Activated CD4-positive, alpha-beta T cell treated with anti-CD3 and anti-CD28 coated beads, Interleukin-2, amount 50 U/mL, for 16 hours (primary cell): Measurements from ENCODE around the gene CEP104.

Source experiments
- DNase-seq: peaks from one replicate; pipeline ENCODE4 v3.0.0-alpha.2; 2020

CEP104 gene

DNA sequence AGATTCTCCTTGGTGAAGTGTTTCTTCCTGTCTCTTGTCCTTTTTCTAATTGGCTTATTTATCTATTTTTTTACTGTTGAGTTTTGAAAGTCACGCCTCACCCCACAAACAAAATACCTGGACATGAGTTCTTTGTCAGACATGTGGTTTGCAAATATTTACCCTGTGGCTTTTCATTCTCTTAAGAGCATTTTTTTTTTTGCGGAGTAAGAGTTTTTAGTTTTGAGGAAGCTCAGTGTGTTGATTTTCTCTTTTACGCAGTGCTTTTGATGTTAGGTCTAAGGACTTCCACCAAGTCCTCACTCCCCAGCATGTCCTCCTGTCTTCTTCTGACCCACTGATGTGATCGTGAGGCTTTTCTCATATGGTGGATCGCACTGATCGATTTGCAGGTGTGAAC, 7.9 kb upstream of the CEP104 start:
- DNase-seq = no peak

DNA sequence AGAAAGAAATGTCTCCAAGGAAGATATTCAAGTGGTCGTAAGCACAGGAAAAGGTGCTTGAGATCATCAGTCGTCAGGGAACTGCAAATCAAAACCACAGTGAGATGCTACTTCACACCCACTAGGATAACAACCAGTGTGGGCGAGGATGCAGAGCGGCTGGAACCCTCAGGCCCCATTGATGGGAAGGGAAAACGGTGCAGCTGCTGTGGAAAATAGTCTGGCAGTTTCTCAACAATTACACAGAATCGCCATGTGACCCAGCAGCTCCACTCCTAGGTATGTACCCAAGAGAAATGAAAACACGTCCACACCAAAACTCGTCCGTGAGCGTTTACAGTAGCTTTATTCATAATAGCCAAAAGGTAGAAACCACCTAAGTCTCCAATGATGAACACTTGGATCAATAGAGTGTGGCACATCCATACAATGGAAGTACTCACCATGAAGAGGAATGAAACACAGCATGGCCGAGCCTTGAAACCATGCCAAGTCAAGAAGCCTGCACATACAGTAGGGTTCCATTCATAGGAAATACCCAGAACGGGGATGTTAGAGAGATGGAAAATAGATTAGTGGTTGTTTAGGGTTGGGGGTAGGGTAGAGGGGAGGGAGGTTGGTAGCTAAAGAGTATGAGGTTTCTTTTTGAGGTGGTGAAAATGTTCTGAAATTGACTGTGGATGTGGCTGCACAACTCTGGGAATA, 6.4 kb upstream of the CEP104 start:
- DNase-seq = no peak

DNA sequence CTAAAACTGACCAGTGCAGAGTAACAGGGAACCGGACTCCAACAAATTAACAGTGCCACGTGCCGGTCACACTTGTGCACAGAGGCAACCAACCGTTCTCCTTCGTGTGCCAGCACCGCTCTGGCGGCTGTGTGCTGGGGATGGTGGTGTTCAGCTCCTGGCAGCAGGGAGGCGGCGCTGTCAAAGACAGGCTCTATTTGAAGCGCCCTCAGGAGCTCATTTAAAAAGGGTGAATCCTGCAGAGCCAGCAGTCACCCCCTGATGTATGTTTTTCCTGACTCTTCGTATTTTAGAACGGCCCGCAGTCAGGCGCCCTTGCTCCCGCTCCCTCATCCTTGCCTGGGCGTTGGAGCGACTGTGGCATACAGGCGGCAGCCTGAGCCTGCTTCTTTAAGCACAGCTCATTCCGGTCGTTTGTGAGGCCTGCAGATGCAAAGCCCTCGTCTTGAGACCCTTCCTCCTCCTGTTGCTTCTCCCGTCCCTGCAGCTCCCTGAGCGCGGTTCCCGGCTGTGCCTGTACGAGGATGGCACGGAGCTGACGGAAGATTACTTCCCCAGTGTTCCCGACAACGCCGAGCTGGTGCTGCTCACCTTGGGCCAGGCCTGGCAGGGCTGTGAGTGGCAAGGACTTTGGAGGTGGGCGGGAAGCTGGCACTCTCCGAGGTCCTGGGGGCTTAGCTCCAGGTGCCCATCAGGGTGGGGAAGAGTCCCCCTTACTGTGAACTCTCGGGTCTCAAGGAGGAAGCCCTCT, 1.4 kb upstream of the CEP104 start:
- DNase-seq = no peak

DNA sequence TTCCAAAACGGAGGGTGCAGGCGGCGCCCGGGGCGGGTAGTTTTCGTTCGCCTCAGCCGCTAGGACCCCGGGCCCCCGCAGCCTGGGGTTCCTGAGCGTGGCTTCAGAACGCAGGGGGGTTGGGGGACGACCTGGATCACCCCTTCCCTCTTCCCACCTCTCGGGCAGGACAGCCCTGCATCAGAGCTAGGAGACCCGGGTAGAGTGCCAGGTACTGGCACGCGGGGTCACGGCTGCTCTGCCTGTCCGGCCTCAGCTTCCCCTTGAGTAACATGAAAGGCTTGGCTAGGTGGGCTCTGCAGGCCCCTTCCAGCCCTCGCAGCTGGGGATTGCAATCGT, 749 bp upstream of the CEP104 start:
- DNase-seq = no peak

DNA sequence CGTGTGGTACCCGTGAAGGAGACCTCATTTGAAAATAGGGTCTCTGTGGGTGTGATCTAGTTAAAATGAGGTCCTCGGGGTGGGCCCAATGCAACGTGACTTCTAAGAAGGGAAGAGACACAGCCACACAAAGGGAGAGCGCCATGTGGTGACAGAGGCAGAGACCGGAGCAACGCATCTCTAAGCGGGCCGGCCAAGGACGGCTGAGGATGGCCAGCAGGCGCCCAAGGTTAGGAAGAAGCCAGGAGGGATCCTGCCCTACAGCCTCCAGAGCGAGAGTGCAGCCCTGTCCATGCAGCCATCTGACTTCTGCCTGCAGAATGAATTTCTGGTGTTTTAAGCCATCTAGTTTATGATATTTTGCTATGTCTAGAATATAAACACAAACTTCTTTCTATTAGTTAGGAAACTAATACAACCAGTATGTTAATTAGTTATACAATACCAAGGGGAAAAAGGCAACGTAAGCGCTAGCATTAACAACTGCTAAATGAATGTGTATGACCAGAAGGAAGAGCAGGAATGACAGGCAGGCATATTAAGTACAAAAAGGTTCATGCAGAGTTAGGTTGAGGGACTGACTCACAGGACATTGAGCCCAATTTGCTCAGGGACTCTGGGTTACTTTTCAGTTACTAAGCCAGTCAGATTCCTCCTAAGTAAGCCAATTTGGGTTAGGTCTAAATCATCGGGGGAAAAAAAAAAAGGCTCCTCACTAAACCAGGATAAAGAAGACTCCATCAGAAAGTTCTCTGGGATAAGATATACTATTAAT, 4.1 kb downstream of the CEP104 start:
- DNase-seq = no peak

DNA sequence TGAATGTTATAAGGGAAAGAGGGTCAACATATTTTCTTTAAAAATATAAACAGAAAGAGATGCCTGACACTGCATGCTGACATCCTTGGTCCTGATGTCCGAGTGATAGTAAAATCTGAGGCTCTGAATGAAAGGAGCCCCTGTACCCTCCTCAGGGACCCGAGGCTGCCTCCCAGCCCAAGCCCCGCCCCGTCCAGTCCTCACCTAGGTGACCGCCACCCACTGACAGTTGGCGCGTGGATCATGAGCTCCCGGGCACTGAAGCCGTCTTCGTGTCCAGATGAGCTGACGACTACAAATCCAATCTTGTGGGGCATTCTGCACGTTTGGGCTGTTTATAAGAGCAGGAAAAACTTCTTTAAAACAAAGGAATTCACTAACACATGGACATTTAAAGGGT, 4.9 kb downstream of the CEP104 start:
- DNase-seq = no peak

DNA sequence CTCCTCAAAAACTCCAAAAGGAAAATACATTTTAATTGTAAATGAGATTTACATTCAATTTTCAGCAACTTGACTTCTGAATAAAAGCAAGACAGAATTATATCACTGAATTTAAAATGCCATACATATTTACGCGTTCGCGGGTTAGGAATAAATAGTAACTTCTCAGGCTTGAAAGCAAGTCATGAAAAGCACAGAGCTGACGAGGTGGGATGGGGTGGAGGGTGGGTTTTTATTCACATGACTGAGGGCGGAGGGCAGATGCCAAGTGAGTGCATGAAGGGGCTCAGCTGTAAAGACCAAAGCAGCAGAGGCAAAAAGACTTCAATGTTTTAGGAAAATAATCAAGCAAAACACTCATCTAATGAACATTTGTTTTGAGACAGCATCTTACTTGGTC, 5.7 kb downstream of the CEP104 start:
- no peak for DNase-seq

DNA sequence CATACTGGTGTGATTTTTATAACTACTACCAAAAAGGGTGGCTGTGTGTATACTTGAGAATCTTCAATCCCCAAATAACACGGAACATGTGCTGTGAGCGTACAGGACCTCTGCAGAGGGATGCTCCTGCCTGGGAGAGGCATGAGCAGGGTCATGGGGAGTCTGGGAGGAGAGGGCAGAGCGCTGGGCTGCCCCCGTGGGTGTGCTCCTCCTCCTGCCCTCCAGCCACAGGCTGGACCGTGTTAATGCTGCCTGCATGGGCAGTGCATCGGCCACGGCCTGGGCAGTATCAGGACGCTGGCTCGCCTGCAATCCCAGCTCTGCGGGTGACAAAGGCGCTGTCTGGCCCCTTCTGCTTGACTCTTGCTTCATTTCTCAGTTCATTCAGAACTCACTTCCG, 6.2 kb downstream of the CEP104 start:
- no peak for DNase-seq

DNA sequence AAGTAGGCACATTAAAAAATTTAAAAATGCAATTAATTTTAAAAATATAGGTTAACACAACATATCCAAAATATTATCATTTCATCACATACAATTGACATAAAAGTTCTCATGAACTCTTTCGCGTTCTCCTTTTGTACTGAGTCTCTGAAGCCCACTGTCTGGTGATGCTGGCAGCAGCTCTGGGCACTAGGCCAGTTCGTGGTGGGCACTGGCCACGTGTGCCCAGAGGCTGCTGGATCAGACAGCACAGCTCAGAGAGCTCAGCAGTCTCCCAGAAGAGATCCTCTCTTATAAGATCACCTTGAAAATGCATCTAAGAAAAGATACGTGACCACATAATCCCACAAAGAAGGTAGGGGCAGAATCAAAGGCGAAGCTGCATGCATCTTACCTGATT, 9.9 kb downstream of the CEP104 start:
- no peak for DNase-seq

DNA sequence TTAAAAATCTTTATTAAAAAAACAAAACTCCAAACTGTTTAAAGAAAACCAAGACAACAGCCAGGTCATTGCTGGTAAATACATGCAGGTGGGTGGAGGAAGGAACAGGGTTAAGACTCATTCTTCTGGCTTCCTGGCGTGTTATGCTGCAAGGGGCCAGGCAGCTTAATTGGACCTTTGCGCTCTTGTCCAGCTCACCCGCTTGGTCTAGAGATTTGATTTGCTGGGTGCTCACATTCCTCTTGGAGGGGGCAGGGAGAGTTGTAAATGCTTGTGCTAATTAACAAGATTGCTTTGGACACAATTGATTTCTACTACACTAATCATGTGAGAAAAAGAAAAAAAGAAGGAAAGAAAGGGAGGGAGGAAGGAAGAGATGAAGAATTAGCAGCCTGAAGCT, 10.5 kb downstream of the CEP104 start:
- DNase-seq = no peak

DNA sequence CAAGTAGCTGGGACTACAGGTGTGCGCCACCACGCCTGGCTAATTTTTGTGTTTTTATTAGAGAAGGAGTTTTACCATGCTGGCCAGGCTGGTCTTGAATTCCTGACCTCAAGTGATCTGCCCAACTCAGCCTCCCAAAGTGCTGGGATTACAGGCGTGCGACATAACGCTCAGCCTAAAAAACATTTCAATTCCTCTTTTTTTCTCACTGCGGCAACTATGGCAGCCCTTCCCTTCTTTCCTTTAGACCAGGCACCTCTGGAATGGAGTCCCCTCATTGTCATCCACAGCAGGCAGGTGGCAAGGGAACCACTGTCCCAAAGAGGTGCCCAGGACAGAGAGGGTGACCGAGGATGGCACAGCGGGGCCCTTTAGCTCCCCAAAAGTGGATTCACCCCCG, 14.1 kb downstream of the CEP104 start:
- DNase-seq = no peak

DNA sequence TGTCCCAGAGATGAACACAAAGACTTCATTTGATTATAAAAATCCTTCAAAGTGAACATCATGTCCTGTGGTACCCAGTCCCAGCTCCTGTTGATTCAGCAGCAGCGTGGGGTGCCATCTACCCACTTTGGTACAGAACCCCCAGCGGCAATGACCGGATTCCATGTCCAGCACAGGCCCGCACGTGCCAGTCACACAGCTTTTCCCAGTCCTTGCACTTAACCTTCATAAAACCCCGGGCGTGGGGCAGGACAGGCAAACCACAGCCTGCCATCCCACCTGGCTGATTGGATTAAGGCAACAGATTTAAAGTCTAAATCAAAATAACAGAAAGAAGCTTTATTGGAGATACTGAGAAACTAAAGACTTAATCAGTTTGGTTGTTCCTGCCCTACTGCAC, 15.5 kb downstream of the CEP104 start:
- DNase-seq = no peak

DNA sequence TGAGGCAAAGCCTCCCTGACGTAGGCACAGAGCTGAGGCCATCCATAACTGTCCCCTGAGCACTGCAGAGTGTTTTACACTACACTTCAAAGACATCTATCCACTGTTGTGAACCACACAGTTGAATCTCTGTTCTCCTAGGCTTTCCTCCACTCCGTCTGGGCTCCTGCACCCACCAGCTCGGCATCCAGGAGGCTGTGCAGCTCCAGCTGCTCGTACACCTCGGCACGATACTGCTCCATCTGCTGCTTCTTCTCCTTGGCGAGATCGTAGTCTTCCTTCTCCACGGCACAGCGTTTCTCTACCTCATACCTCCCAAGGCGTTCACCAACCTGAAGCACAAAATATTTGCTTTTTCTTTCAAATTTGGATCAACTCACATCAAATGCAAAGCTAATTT, 18.2 kb downstream of the CEP104 start:
- no peak for DNase-seq

DNA sequence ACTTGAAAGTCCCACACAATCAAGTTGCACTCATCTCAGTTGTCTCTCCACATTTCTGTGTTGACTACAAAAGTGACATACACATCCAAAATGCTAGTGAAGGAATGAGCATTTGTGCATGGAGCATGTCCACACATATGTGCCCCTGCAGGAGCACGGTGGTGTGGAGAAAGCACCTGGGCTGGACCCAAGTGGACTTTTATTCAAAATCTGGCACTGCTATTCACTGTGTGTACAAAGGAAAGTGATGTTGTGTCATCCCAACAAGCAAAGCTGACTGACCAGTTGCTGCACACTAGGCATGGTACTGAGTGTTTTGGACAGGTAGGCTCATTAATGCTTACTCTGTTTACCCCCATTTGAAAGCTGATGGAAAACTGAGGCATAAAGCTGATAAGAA, 19.3 kb downstream of the CEP104 start:
- no peak for DNase-seq

DNA sequence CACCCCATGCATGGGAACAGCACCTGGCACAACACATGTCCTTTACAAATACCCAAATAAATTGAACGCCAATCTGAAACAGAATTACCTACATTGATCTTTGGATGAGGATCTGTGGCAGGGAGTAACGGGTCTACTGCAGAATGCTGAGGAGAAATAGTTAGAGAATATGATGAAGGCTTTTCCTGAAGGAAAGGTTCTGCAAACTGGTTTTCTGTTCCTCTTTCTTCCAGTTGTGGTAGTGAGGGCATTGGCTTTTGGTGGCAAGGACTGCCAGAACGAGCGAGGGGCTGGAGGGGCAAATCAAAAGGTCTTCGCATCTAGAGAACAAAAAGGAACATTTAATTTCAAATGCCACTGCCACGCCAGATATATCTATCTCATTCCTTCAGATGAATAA, 19.8 kb downstream of the CEP104 start:
- no peak for DNase-seq

DNA sequence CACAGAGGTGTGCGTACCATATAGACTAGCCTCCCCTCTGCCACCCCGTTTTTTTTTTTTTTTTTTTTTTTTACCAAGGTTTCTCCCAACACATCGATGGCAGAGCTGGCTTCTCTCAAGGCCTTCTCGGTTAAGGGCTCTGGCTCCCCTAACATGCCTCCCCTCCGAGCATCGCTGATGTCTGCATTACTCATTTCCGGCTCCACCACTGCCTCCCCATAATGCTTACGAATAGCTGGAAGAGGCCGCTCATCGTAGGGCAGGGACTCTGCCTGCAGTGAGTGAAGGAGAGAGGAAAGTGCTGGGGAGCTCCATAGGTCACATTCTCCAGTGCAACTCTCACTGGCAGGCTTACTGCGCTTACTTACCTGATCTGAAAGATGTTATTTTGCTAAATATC, 20.6 kb downstream of the CEP104 start:
- DNase-seq = no peak

DNA sequence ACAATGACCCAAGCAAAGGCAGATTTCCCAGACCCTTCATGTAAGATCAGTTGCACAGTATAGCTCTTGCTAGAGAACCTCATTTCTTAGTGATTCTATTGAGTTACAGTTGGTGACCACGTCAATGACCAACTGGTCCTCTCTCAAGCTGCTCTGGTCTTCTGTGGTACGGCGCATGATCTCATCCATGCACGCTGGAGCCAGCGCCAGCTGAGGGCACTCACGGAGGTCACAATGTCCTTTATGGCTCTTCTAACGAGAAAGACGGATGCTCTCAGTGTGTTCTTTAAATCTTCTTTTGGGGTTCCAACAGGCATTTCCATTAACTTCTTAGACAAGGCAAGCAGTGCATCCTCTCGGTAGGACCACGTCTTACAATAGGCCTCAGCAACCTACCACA, 22.3 kb downstream of the CEP104 start:
- no peak for DNase-seq

DNA sequence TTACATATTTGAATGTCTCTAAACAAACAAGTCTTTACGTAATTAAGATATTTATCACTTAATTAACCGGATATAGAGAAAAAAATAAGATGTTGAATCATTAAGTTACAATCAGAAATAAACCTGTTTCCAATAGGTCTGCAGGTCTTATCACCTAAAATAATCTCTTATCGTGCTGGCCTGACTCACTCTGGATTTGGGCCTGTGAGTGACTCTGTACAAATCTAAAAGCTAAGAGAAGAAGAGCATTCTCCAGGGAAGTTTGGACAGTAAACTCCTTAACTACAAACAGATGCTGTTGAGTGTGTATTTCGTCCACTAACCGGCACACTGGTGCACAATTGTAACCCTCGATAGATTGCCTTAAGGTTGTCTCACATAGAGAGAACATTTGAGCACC, 25.3 kb downstream of the CEP104 start:
- DNase-seq = no peak

DNA sequence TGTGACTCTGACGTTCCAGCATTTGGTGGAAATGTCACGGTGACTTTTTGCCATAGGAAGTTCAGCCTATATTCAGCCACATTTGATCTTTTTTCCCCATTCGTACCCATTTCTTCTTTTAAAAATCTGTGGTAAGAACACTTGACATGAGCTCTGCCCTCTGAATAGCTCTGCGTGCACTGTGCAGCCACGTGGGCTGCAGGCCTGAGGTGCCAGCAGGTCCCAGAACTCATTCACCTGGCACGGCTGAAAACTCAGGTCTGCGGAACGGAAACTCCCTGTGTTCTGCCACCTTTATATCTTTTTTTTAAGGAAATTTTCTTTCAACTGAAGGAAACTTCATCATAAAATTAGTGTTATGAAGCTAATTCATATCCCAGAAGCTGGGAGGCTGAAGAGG, 28.6 kb downstream of the CEP104 start:
- no peak for DNase-seq

DNA sequence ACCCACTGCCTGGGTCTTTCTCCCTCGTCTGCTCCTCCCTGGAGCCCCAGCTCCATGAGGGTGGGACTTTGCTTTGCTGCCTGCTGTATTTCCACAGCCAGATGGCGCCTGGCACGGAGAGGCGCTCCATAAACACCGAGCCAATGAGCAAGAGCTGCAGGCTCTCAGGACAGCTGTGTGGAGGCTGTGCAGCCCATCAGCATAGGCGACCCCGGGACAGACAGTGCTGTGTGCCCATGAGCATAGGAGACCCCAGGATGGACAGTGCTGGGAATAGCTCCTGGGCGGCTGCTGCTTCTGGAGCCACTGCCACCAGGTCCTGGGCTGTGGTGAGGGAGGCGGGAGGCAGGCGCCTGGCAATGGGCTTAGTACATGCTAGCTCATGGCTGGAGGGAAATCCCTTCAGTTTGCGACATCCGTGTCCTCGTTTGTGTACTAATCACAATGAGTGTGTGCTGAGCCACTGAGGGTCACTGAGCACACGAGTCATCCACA, 29.2 kb downstream of the CEP104 start:
- DNase-seq = no peak

DNA sequence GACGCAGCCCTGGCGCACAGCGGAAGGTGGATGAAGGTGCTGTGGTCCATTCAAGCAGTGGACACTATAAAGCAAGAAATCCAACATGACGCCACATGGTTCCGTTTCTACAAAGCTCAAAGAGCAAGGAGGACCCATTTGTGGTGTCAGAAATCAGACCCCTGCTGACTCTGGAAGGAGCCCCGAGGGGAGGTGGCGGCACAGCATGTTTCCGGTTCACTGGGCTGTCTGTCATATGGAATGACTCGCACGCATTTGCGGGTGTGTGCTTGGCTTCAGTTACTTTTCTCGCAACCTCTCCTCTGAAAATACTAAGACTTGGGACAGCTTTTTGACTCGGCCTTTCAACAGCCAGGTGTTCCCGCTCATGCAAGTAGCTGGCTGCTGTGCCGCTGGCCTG, 31.7 kb downstream of the CEP104 start:
- no peak for DNase-seq

DNA sequence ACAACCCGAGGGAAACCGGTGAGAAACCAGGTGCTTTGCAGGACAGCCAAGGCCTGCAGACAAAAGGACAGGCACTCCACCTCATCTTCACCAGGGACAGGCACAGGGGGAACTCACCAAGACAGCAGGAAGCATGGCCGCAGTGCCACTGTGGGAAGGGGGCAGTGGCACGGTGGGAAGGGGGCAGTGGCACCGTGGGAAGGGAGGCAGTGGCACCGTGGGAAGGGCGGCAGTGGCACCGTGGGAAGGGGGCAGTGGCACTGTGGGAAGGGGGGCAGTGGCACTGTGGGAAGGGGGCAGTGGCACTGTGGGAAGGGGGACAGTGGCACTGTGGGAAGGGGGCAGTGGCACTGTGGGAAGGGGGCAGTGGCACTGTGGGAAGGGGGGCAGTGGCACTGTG, 32.4 kb downstream of the CEP104 start:
- DNase-seq = no peak

DNA sequence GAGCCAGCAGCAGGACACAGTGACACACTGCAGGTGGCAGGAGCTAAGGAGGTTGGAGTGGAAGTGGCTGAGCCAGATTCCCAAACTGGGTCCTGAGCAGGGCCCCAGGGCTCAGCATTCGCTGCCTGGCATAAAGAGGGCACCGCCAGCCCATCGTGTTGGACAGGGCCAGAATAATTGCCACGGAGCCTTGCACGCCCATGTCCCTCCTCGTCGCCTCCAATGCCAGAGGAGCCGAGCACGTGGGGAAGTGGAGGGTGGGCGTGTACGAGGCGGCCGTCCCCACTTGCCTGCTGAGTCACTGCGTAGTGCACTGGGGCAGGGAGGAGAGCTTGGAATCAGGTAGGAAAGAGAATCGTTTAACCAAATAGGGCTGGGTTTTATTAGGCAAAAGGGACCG, 34.6 kb downstream of the CEP104 start:
- no peak for DNase-seq

DNA sequence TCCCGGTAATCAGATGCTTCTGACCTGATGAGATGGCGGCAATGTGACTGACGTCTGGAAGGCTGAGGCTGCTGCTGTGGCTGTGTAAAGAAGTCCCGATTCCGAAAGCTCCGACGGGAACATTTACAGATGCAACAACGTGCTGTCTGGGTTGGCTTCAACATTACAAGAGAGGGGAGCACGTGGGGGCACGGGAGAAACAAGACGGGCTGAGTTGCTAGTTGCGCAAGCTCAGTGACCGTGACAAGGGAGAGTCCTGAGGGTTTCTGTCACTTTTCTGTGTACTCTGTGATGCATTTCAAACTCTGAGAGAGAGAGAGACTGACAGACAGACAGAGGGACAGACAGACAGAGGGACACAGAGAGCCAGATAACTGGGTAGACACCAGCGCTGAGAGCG, 35.1 kb downstream of the CEP104 start:
- DNase-seq = no peak
